Sigmoid colon (tissue), 4 donors: ENCODE measurements around the gene FBXL5.

Experiments
- CTCF ChIP-seq, 4 experiments: fragments of 450-650 bp in 3 of 4; fragments of 200-600 bp in 1 of 4; IDR thresholded peaks; one replicate each; pipeline ENCODE4 v1.5.1; 2016 to 2019; ENCODE audit warnings: antibody characterized with exemption in 4 of 4, mild to moderate bottlenecking in 3 of 4, moderate library complexity in 2 of 4
- POLR2A ChIP-seq, 2 donors: fragments of 450-650 bp; IDR thresholded peaks; one replicate each; pipeline ENCODE4 v1.6.1; 2016; ENCODE audit warnings: antibody characterized with exemption in 2 of 2, mild to moderate bottlenecking in 2 of 2, moderate library complexity in 2 of 2
- POLR2AphosphoS5 ChIP-seq, 4 donors: sonication (generic); formaldehyde crosslinking; IDR thresholded peaks; one replicate each; pipeline ENCODE4 v1.6.1; 2017; ENCODE audit warnings: antibody characterized with exemption in 4 of 4

DNA sequence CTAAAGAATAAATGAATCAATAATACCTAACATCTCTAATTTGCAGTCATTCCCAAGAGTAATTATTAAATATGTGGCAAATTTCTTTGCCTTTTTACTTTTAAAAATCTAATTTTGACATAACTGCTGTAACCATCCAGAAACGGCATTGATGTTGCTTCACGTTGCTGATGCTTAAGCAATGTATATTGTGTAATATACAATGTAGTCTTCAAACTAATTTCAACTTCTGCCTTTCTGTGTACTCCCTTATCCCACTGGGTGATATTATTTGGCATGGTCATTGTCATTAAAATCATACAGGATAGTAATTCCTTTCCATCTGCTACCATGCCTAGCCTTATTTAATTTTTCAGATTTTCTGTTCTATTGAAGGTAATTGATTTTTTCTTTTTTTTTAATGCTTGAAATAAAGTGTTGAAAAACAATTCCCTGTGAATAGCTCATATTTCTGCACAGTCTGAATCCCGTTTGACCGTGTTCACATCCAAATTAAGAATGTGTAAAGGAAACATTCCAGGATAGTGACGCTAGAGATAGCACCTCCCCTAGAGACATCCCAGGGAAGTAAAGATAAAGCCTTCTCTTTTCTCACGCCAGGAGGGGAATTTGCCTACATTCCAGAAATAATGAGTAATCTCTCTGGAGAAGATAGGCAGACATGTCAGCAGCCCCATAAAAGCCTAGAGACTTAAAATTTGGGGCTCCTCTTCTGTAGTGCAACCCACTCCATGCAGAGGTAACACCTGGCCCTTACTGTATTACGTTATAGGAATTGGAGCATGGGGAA, 35.1 kb upstream of the FBXL5 start:
- TF ChIP-seq POLR2A (IDR thresholded peaks at IDR 0.05) = no peak
- no peak for TF ChIP-seq CTCF (IDR thresholded peaks at IDR 0.05)
- no peak for TF ChIP-seq POLR2AphosphoS5 (IDR thresholded peaks at IDR 0.05)
